ENCODE measurements around the gene ARPC5.

GRCh38 chr1:183638649-183639387 is 3.2 kb upstream of the ARPC5 start:
- TF ChIP-seq CTCF (IDR thresholded peaks at IDR 0.05) (no peak), POLR2A (IDR thresholded peaks at IDR 0.05) (no peak), EP300 (IDR thresholded peaks at IDR 0.05) (no peak)
